HG03442 (cell line): ENCODE measurements around the gene FARP1.

Source experiments
- ATAC-seq: cut with Tn5 transposase; IDR thresholded peaks from one replicate; pipeline ENCODE4 v1.9.1; 2021; ENCODE audit warnings: mild to moderate bottlenecking, moderate library complexity; ENCODE audit not compliant: unreplicated experiment

The FARP1 gene

DNA sequence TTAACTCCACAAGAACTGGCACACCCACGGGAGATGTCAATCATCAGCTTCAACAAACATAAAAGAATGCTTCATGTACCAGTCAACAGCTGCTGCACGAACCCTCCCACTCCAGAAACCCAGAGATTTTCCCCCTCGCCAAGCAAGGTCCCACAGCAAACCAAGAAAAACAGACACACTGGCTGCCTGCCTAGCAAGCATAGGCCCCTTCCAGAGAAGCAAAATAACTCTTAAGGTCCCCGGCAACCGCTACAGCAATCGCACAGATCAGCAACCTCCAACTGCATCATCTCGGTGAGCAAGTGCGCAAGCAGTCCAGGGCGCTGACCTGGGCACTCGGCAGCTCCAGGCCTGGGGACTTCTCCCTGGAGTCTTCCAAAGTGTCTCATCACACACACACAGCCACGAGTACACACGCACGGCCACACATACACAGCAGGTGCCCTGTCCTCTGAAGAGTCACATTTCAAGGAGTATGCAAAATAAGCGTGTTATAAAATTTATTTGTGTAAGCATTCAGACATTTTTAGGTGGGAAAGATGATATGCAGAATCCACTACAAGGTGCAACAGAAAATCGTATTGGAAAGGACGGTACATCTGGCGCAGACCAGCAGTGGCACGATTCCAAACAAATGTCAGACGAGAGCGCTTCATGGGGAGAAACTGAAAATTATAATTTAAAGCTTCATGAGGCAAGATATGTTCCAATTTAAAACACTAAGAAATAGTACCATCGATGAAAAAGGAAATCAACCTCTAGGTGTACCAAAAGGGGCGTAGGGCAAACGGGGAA, 309.0 kb downstream of the FARP1 start:
- ATAC-seq, result no peak

DNA sequence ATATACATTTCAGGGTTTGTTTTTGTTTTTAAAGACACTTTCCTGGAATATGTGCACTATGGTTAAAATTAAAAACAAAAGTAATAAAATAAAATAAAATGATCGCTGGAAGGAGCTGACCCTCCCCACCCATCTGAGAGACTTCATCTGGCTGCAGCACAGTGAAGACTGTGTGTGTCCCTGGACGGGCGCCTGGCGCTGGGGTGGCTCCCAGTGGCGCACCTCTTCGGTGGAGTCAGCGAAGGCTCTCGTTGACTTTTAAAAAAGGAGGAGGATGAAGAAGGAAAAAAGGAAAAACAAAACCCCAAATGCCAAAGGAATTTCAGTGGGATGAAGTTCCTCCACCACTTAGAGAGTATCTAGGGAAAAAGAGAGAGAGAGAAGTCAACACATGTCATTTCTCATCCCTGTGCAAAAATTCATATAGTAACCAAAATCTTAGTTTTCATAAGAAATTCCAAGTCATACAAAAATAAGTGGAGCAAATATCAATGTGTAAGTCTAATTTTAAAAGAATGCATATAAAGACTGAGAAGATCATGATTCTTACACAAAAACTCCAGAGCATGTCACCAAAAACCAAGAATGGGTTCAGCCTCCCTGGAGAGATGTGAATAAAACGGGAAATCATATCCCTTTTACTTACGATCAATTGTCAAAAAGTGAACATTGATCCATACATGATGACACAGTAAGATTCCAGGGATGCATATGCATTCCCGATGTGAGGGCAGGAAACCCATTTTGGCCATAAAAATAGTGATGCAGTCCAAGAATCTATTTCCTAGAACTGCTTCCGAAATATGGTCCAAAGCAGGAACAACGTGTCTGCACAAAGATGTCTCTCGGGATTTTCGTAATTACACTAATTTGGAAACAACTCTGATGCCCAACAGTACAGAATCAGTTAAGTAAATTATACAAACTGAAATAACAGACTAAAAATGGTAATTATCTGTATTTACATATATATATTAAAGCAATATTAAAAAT, 310.3 kb downstream of the FARP1 start:
- ATAC-seq, result no peak

DNA sequence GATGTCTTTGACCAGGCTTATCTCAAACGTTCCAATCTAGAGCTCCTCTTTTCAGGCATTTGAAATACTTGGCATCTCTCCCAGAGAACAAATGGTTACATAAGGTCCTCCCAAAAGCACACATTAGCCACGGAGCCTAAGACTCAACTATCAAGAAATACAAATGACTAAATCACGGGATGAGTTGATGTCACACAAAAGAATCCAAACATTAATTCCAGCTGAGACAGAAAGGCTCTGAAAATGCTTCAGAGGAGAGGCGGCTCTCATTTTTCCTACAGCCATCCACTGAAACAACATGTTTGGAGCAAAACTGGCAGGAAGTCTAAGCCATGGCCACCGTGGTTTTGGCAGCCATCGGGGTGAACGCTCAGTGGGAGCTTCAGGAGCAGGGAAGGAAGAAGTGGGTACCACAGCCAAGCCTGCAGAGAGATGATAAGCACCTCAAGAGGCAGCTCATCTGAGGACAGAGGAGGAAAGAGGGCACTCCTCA, 311.5 kb downstream of the FARP1 start:
- no peak for ATAC-seq

DNA sequence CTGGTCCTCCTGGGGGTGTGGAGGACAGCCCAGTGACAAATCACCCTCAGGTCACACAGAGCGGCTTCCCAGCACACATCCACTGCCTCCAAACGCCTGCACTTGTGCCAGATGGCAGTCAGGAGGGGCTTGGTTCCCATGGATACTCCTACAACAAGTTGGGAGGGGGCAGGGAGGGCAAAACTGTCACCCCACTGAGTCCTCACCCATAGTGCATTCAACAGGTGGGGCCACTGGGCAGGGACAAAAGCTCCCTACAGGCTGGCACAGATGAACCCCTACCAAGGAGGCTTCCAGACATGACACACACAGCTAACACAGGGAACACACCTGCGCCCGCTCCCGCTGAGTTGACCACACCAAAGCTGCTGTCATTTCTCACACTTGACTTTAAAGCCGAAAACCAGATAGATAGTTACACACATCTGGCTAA, 313.5 kb downstream of the FARP1 start:
- ATAC-seq, result no peak

DNA sequence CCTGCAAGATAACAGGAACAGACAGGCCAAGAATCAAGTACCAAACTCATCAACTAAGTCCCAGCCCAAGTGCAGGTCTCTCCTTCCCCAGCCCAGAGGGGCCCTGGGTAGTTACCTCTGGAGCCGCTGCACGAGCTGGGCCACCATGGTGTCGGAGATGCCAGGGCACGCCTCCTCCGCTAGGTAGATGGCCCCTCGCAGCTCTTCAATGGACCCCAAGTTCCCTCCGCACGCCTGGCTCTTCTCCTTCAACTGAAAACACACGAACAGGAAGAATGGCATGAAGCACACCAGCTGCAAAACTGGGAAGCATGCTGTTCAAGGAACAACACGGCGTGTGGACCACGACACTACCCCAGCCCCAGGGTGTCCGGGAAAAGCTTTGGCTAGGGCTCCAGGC, 314.2 kb downstream of the FARP1 start:
- no peak for ATAC-seq

DNA sequence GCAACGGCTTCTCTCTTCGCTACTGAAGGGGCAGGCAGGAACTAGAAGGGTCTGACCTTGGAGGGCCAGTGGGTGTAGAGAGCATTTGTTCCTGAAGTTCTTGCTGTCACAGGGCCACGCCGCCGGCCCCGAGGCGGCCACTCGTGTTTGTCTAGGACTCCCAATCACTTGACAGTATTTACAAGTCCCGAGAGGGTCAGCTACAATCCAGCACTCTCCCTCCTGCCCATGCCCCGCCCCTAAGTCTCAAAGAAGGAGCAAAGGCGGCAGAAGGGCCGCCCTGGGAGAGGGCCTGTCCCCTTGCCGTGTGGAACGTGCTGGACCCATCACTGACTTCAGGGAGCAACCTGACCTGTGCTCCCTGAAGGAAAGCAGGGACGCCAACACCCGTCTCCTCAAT, 315.5 kb downstream of the FARP1 start:
- ATAC-seq, result no peak

DNA sequence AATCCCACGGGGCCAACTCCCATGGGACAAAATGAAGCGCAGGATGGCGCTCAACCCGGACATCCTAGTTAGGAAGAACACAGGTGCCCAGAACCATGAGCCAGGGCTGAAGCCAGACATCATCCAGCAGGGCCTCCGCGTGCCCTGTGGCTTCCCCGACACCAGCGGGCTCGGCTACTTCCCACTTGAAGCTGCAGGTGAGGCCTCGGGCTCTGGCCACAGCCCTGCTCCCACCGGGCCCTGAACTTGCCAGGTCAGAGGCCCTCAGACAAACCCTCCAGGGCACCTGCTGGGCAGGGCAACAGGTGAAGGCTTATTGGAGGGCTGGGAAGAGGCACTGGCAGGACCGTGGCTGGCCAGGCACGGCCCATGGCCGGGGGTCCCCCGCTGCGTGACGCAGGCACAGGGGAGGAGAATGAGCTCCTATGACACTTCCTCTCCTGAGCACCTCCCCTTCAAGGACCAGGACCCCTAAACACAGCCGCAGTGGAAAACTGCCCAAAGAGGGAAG, 316.3 kb downstream of the FARP1 start:
- no peak for ATAC-seq

DNA sequence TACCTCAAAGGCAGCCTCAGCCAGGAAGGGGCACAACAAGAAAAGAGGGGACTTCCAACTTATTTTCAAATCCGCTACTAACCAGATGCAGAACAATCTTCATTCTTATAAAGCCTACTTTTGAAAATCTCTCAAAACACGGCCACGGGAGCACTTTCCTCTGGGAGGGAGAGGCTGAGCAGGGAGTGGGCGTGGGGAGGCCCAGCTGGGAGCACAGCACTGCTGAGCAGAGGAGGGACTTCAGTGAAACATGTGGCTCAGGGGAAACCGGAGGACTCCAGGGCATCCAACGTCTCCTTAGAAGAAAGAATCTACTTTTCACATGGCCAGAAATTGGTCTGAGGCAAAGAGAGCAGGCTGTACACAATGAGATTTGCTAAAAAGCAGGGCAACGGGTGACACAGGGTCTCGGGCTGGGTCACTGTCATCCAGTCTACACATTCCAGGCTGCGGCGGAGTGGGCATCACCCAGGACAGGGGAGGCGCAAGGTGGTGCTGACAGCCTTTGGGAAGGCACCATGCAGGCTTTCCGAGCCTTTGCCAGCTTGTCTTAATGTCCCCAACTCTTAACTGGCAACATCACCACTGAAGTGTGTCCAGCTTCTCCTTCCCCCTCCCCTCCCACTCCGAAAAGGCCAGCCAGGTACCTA, 317.0 kb downstream of the FARP1 start:
- no peak for ATAC-seq

DNA sequence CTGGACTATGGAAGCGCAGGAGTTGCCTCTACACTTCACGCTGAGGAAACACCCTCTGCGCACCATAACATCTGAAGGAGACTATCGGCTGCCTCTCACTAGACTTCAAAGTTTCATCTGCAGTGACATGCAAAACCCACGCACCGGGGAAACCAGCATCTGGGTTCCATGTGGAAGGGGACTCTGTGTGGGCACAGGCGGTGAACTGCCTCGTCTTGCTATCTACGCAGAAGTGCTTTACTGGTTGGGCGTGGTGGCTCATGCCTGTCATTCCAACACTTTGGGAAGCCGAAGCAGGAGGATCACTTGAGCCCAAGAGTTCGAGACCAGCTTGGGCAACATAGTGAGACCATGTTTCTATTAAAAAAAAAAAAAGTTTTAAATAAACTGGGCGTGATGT, 317.6 kb downstream of the FARP1 start:
- no peak for ATAC-seq

DNA sequence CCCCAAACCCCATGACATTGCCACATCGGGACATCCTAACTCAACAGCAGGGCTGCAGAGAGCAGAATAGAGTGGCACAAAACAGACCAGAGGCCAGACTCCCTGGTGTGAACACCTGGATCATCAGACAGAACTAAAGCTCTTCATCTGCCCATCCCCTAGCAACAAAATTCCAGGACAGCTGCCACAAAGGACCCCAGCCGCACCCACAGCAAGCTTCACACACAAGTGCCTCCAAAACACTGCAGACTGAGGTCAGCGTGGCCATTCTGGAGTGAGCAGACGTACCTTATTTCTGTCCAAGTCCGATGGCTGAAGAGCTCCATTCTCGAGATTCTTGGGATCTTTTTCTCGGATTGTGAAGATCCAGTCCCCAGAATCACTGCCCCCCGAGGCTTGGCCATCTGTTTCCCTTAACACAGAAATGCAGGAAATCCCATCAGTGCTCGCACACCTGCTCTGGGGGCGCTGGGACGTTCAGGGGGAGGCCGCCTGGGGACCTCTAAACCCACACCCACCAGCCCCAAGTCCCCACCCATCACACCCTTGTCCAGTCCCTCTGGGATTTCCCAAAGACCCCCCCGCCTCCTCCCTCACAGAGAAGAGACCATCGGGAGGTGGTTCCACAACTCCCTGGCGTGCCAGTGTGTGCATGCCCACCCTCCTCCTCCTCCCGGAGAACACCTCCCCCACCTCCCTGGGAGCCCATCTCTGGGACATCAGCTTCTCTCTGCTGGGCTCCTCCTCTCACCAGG, 318.8 kb downstream of the FARP1 start:
- ATAC-seq, result no peak

DNA sequence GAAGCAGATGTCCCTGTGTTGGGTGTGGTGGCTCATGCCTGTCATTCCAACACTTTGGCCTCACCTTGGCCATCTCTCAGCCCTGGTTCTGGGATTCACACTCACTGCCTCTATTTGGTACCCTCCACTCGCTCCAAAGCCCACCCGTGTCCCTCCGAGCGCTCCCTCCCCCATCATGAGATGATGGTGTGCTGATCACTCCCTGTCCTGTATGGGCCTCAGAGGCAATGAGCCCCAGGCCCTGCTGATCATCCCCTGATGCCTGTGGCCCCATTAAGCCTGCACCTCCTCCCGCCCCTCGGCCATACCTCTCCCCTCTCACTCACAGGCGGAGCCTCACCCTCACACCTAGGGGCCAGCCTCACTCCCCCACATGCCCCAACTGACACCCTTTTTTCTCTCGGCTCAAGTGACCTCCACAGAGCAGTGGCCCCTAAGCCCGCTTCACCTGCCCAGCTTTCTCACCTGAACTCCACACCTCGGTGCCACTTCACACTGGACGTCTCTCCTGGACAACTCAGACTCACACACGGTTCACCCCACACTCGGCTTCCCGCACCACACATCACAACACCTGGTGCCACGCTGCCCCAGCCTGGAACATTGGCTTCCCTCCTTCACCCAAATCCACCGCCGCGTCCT, 319.5 kb downstream of the FARP1 start:
- ATAC-seq, result no peak

DNA sequence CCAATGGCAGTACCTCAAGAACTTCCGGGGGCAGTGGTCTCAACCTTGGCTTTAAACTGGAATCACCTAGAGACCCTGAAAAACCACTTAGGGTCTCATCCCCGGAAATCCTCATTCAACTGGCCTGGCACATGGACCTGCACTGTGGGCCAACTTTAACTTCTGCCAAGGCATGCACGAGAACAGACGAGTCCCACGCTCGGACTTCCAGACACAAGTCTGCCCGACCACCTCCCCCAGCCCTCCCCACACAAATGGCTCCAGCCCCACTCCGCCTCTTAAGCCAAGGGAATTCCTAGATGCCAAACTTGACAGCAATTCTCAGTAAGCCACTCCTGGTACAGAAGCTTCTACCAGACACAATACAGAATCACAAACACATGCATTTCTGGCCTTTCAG, 320.1 kb downstream of the FARP1 start:
- no peak for ATAC-seq

DNA sequence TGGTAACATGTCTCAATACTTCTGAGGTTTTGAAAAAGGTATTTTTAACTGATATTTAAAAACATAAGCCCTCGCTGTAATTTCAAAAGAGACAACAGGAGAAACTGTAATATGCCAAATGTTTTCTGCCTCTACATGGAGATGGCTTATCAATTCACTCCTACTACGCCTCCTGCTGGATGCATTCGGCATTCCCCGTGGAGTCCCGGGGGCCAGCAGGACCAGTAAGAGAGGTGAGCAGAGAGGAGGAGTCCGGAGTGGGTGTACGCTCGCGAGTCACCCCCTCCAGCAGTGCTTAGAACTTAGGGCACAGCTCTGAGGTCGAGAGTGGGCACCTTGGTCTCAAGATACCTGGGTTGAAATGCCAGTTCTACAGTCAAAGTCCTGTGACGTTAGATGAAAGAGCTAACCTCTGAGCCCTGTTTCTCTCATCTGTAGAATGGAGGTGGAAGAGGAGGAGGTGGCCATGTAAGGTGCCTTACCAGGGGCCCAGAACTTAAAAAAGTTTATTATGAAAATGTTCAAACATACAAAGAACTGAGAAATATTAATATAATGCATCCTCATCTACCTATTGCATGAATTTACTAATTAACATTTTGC, 323.8 kb downstream of the FARP1 start:
- ATAC-seq, result no peak

DNA sequence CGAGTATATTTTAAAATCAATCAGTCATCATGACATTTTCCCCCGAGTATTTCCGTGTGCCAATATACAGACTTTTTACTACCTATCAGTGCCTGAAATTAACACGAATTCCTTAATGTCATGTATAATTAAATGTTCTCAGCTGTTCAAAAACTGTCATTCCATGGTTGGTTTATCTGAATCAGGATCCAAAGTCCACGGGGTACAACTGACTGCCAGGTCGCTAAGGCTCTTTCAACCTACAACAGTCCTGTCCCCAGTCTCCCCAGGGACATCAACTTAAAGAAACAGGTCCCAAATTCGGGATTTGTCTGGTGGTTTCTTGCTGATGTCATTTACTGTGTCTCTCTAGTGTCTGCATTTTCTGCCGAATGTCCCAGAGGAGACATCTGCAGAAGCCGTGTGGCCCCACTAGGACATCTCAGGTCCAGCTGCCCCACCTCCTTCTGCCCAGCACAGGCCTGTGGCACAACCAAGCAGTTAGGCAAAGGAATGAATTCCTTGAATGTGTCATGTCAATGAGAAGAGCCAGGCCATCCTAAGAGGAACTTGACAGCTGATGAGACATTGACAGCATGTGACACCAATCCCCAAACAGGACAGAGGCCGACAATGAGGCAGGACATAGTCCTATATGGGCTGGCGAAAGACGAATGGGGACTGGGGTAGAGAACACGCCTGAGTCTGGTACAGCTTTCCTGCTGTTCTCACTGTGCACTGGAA, 324.5 kb downstream of the FARP1 start:
- no peak for ATAC-seq

DNA sequence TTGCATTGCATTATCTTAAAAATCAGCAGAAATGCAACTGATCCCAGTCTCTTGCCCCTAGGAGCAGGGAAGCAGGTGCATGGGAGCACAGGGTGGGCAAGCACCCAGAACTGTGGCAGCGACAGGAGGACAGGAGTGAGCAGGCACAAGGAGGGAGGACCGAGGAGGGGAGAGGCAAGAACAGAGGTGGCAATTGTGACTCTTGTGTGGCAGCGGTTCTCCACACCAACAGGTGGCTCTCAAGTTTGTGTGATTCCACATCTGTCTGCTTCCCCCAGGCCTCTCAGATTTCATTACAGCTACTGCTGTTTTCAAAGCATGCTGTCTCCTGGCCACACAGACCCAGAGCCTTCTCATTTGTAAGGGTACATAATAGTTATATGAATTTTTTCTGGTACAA, 325.5 kb downstream of the FARP1 start:
- ATAC-seq, result no peak

DNA sequence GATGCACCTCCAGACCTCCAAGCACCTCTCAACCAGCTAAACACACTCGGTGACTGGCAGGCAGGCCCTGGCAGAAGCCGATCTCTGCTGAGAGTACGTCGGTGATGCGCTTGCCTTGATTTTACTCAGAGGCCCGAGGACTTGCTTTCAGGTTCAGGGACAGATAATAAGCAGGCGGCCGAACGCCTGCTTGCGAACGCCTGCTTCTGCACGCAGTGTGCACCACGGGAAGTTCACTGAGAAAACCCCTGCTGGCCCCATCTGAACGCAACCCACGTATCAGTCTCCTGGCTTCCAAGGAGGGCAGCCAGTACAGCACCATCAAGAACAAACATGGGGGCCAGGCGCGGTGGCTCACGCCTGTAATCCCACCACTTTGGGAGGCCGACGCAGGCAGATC, 326.0 kb downstream of the FARP1 start:
- ATAC-seq, result no peak

DNA sequence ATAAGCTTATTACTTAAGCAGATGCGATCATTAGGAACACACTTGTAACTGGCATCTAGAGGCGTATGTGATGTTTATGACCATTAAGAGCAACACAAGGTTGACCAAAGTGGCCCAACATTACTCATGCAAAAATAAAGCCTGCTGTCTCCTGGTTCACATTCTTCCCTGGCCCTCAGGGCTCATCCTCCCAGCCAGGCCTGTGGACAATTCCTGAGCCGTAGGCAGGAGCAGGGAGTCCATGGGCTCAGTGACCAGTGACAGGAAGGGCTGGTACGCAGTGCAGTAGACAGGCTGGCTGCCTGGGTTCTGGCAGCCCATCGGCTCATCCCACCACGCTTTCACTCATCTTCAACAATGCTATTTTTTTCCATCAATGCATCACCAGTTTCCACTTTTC, 328.0 kb downstream of the FARP1 start:
- ATAC-seq, result no peak

DNA sequence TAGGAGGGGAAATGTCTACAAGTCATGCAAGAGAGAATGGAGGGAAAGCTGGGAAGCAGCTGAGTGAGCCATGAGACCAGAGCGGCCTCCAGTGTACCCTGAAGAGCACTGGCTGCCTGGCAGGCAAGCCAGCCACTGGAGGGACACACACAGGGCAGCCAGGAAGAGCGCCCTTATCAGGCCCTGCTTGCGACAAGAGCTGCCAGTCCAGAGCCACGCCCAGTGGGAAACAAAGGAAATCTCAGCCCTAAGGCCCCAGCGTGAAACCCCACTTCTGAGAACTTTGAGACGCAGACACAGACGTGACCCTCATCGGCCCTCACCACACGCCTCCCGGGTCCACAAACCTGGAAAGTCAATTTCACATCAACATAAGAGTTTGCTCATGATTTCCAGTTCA, 329.0 kb downstream of the FARP1 start:
- ATAC-seq, result no peak
